HCT116 (cell line): Measurements from ENCODE around the gene PRKCA.

Source experiments
- CEBPB ChIP-seq: IDR thresholded peaks from 2 replicates; pipeline ENCODE4 v1.6.1; 2012; ENCODE audit warnings: low read depth
- EZH2 ChIP-seq: fragments of 200-600 bp; sonication (generic); IDR thresholded peaks from 2 replicates; pipeline ENCODE4 v1.6.1; 2017; ENCODE audit warnings: antibody characterized with exemption, mixed run types
- EZH2phosphoT487 ChIP-seq: fragments of 200-600 bp; IDR thresholded peaks from 2 replicates; pipeline ENCODE4 v1.6.1; 2018; ENCODE audit warnings: antibody characterized with exemption, borderline replicate concordance
- POLR2A ChIP-seq: IDR thresholded peaks from 2 replicates; pipeline ENCODE4 v1.7.0; 2011; ENCODE audit warnings: borderline replicate concordance; ENCODE audit not compliant: insufficient read depth, insufficient read length; ENCODE audit errors: extremely low read depth
- SRF ChIP-seq: IDR thresholded peaks from 2 replicates; pipeline ENCODE4 v1.6.1; 2012; ENCODE audit warnings: low read depth
- TF ChIP-seq, protein P1 (sequence below): IDR thresholded peaks from 2 replicates; pipeline ENCODE4 v1.6.1; 2012
- TF ChIP-seq, protein P2 (sequence below), 3 experiments: fragments of 200-600 bp in 1 of 3; sonication (generic) in 1 of 3; IDR thresholded peaks in 2 of 3; conservative IDR thresholded peaks in 1 of 3; 2 replicates each; pipeline ENCODE4 v1.5.1; 2012 to 2017; ENCODE audit warnings: low read depth in 2 of 3, low read length in 2 of 3, antibody characterized with exemption in 1 of 3, borderline replicate concordance in 1 of 3, control low read depth in 1 of 3, mild to moderate bottlenecking in 1 of 3, mixed read lengths in 1 of 3, mixed run types in 1 of 3, moderate library complexity in 1 of 3; ENCODE audit not compliant: insufficient read depth in 1 of 3
- TF ChIP-seq, protein P3 (sequence below): IDR thresholded peaks from 2 replicates; pipeline ENCODE4 v1.6.1; 2012

DNA sequence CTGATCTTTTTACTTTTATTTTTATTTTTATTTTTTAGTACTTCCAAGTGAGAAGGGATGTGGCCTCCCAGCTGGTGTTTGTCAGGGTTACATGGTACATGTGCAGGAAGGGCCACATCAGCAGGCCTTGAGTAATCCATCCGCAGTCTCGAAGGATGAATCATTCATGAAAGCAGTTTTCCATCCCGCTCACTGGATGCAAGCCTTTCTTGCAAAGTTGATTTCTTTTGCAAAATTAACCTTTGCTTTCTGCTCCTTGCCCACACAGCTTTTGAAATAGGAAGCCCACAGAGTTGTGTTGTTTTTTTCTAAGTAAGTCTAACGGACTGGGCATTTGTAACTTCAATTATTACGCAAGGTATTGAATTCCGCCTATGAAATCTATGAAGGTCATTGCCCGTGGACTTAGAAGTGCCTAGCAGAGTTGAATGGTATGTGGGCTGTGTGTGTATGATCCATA is 157.4 kb downstream of the PRKCA start:
- TF ChIP-seq, protein P1, sequence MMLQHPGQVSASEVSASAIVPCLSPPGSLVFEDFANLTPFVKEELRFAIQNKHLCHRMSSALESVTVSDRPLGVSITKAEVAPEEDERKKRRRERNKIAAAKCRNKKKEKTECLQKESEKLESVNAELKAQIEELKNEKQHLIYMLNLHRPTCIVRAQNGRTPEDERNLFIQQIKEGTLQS: no peak
- no peak for TF ChIP-seq EZH2
- TF ChIP-seq, protein P2, sequence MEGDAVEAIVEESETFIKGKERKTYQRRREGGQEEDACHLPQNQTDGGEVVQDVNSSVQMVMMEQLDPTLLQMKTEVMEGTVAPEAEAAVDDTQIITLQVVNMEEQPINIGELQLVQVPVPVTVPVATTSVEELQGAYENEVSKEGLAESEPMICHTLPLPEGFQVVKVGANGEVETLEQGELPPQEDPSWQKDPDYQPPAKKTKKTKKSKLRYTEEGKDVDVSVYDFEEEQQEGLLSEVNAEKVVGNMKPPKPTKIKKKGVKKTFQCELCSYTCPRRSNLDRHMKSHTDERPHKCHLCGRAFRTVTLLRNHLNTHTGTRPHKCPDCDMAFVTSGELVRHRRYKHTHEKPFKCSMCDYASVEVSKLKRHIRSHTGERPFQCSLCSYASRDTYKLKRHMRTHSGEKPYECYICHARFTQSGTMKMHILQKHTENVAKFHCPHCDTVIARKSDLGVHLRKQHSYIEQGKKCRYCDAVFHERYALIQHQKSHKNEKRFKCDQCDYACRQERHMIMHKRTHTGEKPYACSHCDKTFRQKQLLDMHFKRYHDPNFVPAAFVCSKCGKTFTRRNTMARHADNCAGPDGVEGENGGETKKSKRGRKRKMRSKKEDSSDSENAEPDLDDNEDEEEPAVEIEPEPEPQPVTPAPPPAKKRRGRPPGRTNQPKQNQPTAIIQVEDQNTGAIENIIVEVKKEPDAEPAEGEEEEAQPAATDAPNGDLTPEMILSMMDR (IDR thresholded peaks at IDR 0.05 in 2 of 3, conservative IDR thresholded peaks at IDR 0.05 in 1 of 3; ENCODE audit: borderline replicate concordance in 1 of 3, insufficient read depth in 1 of 3, low read depth in 2 of 3, low read length in 2 of 3): no peak
- TF ChIP-seq SRF: no peak
- TF ChIP-seq EZH2phosphoT487: no peak
- TF ChIP-seq POLR2A: no peak
- TF ChIP-seq, protein P3, sequence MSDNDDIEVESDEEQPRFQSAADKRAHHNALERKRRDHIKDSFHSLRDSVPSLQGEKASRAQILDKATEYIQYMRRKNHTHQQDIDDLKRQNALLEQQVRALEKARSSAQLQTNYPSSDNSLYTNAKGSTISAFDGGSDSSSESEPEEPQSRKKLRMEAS: peak; percentile 78
- peak; percentile 93 for TF ChIP-seq CEBPB
